GM18873 (cell line): Measurements from ENCODE around the gene PRODH2.
"Not testable (repeated sequence)": the region's sequence is repeated elsewhere in the genome, so short reads cannot be mapped to it uniquely, and the experiment has no call there.

Experiments
- ATAC-seq: cut with Tn5 transposase; IDR thresholded peaks from one replicate; pipeline ENCODE4 v1.9.1; 2021; ENCODE audit warnings: mild to moderate bottlenecking, moderate library complexity, moderate number of reproducible peaks; ENCODE audit not compliant: unreplicated experiment, low FRiP score

The PRODH2 gene

GRCh38 chr19:35783469-35784434 lies 28.9 kb downstream of the PRODH2 start:
- no peak for ATAC-seq

- no peak for ATAC-seq
Measured at GRCh38 chr19:35782589-35782988, 30.1 kb downstream of the PRODH2 start.

GRCh38 chr19:35781650-35782049 lies 31.0 kb downstream of the PRODH2 start:
- ATAC-seq, result no peak

GRCh38 chr19:35780717-35781116 lies 31.9 kb downstream of the PRODH2 start:
- no peak for ATAC-seq

- ATAC-seq, result no peak
Measured at GRCh38 chr19:35780058-35780457, 32.6 kb downstream of the PRODH2 start.

GRCh38 chr19:35779033-35779432 lies 33.6 kb downstream of the PRODH2 start:
- no peak for ATAC-seq

- ATAC-seq, result no peak
Measured at GRCh38 chr19:35777961-35778360, 34.7 kb downstream of the PRODH2 start.

GRCh38 chr19:35777086-35777841 lies 35.4 kb downstream of the PRODH2 start:
- ATAC-seq, result no peak

GRCh38 chr19:35776102-35776788 lies 36.4 kb downstream of the PRODH2 start:
- no peak for ATAC-seq

GRCh38 chr19:35775298-35776101 lies 37.1 kb downstream of the PRODH2 start, which contains the start of gene ARHGAP33:
Gene ARHGAP33 (plus strand): TSS chr19:35775564. CDS start chr19:35775659, 95 bp downstream.
- ATAC-seq, result peak; percentile 84

GRCh38 chr19:35775046-35775297 lies 37.7 kb downstream of the PRODH2 start:
- no peak for ATAC-seq

- ATAC-seq, result no peak
Measured at GRCh38 chr19:35774274-35775045, 38.2 kb downstream of the PRODH2 start.

- ATAC-seq, result no peak
Measured at GRCh38 chr19:35773020-35773806, 39.4 kb downstream of the PRODH2 start.

GRCh38 chr19:35772362-35772761 lies 40.3 kb downstream of the PRODH2 start:
- not testable (repeated sequence) for ATAC-seq

GRCh38 chr19:35768082-35768421 lies 44.6 kb downstream of the PRODH2 start:
- ATAC-seq, result no peak

GRCh38 chr19:35767288-35768081 lies 45.2 kb downstream of the PRODH2 start:
- no peak for ATAC-seq

- ATAC-seq, result no peak
Measured at GRCh38 chr19:35766571-35767104, 46.0 kb downstream of the PRODH2 start.
